ENCODE data around the gene NCMAP. TPM values are rescaled to one million over a fixed set of nuclear protein-coding genes. Genes with fewer than 3 reads are reported as not detected.
A peak's percentile ranks its signal among the peaks of the same experiment; 100 is the strongest.

Gene NCMAP
- polyA plus RNA-seq, 1 of the 3 experiments (the other 2 are of a cell fraction), result not detected

DNA sequence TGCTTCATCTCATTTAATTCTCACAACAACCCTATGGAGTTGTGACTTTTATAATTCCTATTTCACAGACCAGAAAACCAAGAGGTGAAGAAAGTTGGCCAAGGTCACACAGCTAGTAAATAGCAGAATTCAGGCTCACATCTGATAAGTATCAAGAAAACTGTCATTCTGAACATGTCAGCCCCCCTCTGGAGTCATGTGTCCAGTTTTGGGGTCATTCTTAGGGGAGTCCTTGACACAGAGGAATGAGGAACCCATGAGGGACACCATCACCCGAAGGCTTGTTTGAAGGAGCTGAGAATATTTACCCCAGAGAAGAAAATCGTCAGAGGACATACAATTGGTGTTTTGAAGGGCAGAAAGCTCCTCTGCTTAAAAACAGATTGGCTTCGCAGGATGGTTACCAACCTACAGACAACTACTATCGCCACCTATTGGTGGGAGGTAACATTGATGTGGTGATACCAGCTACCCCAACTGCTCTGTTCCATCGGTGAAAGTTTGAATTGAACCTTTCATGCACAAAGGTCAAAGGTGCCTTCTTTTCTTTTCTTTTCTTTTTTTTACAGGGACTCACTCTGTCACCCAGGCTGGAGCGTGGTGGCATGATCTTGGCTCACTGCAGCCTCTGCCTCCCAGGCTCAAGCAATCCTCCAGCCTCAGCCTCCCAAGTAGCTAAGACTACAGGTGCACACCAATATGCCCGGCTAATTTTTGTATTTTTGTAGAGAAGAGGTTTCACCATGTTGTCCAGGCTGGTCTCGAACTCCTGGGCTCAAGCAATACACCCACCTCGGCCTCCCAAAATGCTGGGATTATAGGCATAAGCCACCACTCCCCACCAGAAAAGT, 31.3 kb downstream of the NCMAP start:
- WGBS (ENCODE audit: low lambda C conversion rate), result 10% methylated on average over 9 of the region's 9 CpGs
- Histone ChIP-seq H3K79me2 (ENCODE audit: insufficient read depth) (no peaks in the 10 kb centered on the region), H3K9me2 (no peaks in the 10 kb centered on the region), H3K36me3 (replicated peaks in 1 of 2; ENCODE audit: control insufficient read depth in 1 of 2, insufficient read depth in 2 of 2, low read length in 1 of 2) (no peaks in the 10 kb centered on the region), H3K9ac (no peak overlapping the region), H4K20me1 (ENCODE audit: insufficient read depth) (no peaks in the 10 kb centered on the region), H3K4me2 (no peak overlapping the region), H3F3A (replicated peaks; ENCODE audit: insufficient read depth) (no peaks in the 10 kb centered on the region), H3K27me3 (ENCODE audit: insufficient read depth) (no peaks in the 10 kb centered on the region), H3K4me3 (ENCODE audit: low read depth in 2 of 2, low read length in 1 of 2) (no peak overlapping the region; a peak in 1 of 4 replicates), H3K27ac (ENCODE audit: low read depth in 2 of 2, low read length in 1 of 2) (no peak overlapping the region), H2AFZ (ENCODE audit: low read depth) (no peak overlapping the region), H3K9me3 (no peaks in the 10 kb centered on the region), H3K4me1 (ENCODE audit: control insufficient read depth in 1 of 2, insufficient read depth in 2 of 2, low read depth in 1 of 2, low read length in 1 of 2) (no peaks in the 10 kb centered on the region)
- ChIA-PET CTCF (interaction anchor here (0.6 to 2.7 kb wide), 69 partner anchors 8 to 516 kb away, joined by 3 to 37 read pairs (median 5); partner anchors contain the start of genes NCMAP, NIPAL3 and STPG1), POLR2A (no interaction called here)
- TF ChIP-seq TEAD4 (IDR thresholded peaks at IDR 0.05; ENCODE audit: borderline replicate concordance, insufficient read depth) (no peak), USF2 (IDR thresholded peaks at IDR 0.05; ENCODE audit: borderline replicate concordance, low read depth, low read length) (no peak), JUND (IDR thresholded peaks at IDR 0.05) (no peak), CHD2 (IDR thresholded peaks at IDR 0.05; ENCODE audit: low read length, partially characterized antibody) (no peak), REST (IDR thresholded peaks at IDR 0.05; ENCODE audit: low read depth, low read length) (no peak), NFIC (IDR thresholded peaks at IDR 0.05; ENCODE audit: borderline replicate concordance) (no peak), SMC3 (IDR thresholded peaks at IDR 0.05; ENCODE audit: low read depth, low read length) (peak; percentile 49), FOSL2 (IDR thresholded peaks at IDR 0.05; ENCODE audit: borderline replicate concordance, low read depth) (no peak), RAD21 (IDR thresholded peaks at IDR 0.05; ENCODE audit: low read length) (peak; percentile 68), RXRA (IDR thresholded peaks at IDR 0.05; ENCODE audit: borderline replicate concordance, low read depth) (no peak), RFX5 (IDR thresholded peaks at IDR 0.05; ENCODE audit: low read length) (no peak), GATA2 (CRISPR knock-in tag; IDR thresholded peaks at IDR 0.05) (no peak), MXI1 (IDR thresholded peaks at IDR 0.05; ENCODE audit: low read depth, low read length) (no peak), YY1 (IDR thresholded peaks at IDR 0.05; ENCODE audit: low read depth) (no peak), FOXJ3 (CRISPR knock-in tag; IDR thresholded peaks at IDR 0.05) (no peak), RCOR1 (IDR thresholded peaks at IDR 0.05; ENCODE audit: low read length) (no peak), MEF2A (IDR thresholded peaks at IDR 0.05; ENCODE audit: borderline replicate concordance, low read depth) (no peak), GABPA (IDR thresholded peaks at IDR 0.05; ENCODE audit: low read depth) (no peak), ELF1 (IDR thresholded peaks at IDR 0.05) (no peak), TAF1 (IDR thresholded peaks at IDR 0.05; ENCODE audit: borderline replicate concordance, low read depth, low read length) (no peak), ZBTB33 (IDR thresholded peaks at IDR 0.05; ENCODE audit: borderline replicate concordance, low read depth) (no peak)
- TF ChIP-seq, protein P1, sequence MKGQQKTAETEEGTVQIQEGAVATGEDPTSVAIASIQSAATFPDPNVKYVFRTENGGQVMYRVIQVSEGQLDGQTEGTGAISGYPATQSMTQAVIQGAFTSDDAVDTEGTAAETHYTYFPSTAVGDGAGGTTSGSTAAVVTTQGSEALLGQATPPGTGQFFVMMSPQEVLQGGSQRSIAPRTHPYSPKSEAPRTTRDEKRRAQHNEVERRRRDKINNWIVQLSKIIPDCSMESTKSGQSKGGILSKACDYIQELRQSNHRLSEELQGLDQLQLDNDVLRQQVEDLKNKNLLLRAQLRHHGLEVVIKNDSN (IDR thresholded peaks at IDR 0.05; ENCODE audit: borderline replicate concordance, low read depth), result no peak
- TF ChIP-seq, protein P2, sequence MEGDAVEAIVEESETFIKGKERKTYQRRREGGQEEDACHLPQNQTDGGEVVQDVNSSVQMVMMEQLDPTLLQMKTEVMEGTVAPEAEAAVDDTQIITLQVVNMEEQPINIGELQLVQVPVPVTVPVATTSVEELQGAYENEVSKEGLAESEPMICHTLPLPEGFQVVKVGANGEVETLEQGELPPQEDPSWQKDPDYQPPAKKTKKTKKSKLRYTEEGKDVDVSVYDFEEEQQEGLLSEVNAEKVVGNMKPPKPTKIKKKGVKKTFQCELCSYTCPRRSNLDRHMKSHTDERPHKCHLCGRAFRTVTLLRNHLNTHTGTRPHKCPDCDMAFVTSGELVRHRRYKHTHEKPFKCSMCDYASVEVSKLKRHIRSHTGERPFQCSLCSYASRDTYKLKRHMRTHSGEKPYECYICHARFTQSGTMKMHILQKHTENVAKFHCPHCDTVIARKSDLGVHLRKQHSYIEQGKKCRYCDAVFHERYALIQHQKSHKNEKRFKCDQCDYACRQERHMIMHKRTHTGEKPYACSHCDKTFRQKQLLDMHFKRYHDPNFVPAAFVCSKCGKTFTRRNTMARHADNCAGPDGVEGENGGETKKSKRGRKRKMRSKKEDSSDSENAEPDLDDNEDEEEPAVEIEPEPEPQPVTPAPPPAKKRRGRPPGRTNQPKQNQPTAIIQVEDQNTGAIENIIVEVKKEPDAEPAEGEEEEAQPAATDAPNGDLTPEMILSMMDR (IDR thresholded peaks at IDR 0.05), result peak; percentile 81
- DNase-seq, result peak; percentile 73

Data from SK-N-SH (cell line).